Gastrocnemius medialis (tissue), 4 donors: Measurements from ENCODE around the gene GARIN3. TPM values are rescaled to one million over a fixed set of nuclear protein-coding genes. Genes with fewer than 3 reads are reported as not detected.

Experiments
- ATAC-seq, 2 donors: fragments of 150-250 bp; one replicate each; pipeline ENCODE4 v1.9.1; 2016
- DNase-seq, 2 donors: peaks; one replicate each; pipeline ENCODE4 v3.0.0-alpha.2; 2019
- H3K27ac ChIP-seq, 4 donors: fragments of 200-600 bp; sonication (generic); 1 replicate in 1 of 4; 2 replicates in 3 of 4; pipeline ENCODE4 v1.5.1; 2016 to 2018; ENCODE audit warnings: mild to moderate bottlenecking in 2 of 4, moderate library complexity in 1 of 4
- H3K27me3 ChIP-seq, 3 donors: fragments of 200-600 bp; sonication (generic) in 2 of 3; 1 replicate in 1 of 3; 2 replicates in 2 of 3; pipeline versions ENCODE4 v1.5.1 to v1.6.0; 2016 to 2019; ENCODE audit warnings: mild to moderate bottlenecking in 1 of 3, moderate library complexity in 1 of 3
- H3K36me3 ChIP-seq, 2 donors: fragments of 200-600 bp; sonication (generic) in 1 of 2; one replicate each; pipeline ENCODE4 v1.5.1; 2017 to 2018
- H3K4me1 ChIP-seq, 2 donors: fragments of 200-600 bp; sonication (generic) in 1 of 2; one replicate each; pipeline ENCODE4 v1.5.1; 2016 to 2017; ENCODE audit warnings: mild to moderate bottlenecking in 2 of 2
- H3K4me3 ChIP-seq, 4 donors: fragments of 200-600 bp; sonication (generic) in 3 of 4; 1 replicate in 1 of 4; 2 replicates in 3 of 4; pipeline ENCODE4 v1.5.1; 2016 to 2019; ENCODE audit warnings: mild to moderate bottlenecking in 2 of 4
- H3K9me3 ChIP-seq, 3 donors: fragments of 200-600 bp; sonication (generic) in 2 of 3; 1 replicate in 1 of 3; 2 replicates in 2 of 3; pipeline ENCODE4 v1.5.1; 2016 to 2019
- POLR2A ChIP-seq, 2 donors: fragments of 450-650 bp; IDR thresholded peaks; one replicate each; pipeline ENCODE4 v1.6.1; 2017; ENCODE audit warnings: antibody characterized with exemption in 2 of 2, mild to moderate bottlenecking in 2 of 2, moderate library complexity in 2 of 2
- in situ Hi-C, 4 donors: fragments of 200-750 bp; cut with MboI; loops; one replicate each; pipeline versions ENCODE4 v1.15.0 to v1.8.0; 2017; ENCODE audit warnings: low sequenced_read_pairs in 4 of 4
- intact Hi-C: fragments of 100-400 bp; cut with DNase I; formaldehyde crosslinking; loops from one replicate; pipeline ENCODE4 v1.15.1; 2023; ENCODE audit warnings: low total_unique reads
- total RNA-seq, 4 donors: library from RNA; depleted of rRNA; stranded (reverse); fragments of >200 nt; gene quantifications; one replicate each; pipeline versions ENCODE4 v1.1.0 to v1.2.3, GENCODE V29; 2016
- TF ChIP-seq, protein P1 (sequence below), 5 experiments: fragments of 450-650 bp in 3 of 5; fragments of 200-600 bp in 2 of 5; sonication (generic) in 2 of 5; IDR thresholded peaks in 4 of 5; conservative IDR thresholded peaks in 1 of 5; 1 replicate in 4 of 5; 2 replicates in 1 of 5; pipeline ENCODE4 v1.5.1; 2016 to 2019; ENCODE audit warnings: antibody characterized with exemption in 5 of 5, mild to moderate bottlenecking in 3 of 5, moderate library complexity in 3 of 5

The GARIN3 gene
- total RNA-seq, 4 donors from 2014 or later = not detected

DNA sequence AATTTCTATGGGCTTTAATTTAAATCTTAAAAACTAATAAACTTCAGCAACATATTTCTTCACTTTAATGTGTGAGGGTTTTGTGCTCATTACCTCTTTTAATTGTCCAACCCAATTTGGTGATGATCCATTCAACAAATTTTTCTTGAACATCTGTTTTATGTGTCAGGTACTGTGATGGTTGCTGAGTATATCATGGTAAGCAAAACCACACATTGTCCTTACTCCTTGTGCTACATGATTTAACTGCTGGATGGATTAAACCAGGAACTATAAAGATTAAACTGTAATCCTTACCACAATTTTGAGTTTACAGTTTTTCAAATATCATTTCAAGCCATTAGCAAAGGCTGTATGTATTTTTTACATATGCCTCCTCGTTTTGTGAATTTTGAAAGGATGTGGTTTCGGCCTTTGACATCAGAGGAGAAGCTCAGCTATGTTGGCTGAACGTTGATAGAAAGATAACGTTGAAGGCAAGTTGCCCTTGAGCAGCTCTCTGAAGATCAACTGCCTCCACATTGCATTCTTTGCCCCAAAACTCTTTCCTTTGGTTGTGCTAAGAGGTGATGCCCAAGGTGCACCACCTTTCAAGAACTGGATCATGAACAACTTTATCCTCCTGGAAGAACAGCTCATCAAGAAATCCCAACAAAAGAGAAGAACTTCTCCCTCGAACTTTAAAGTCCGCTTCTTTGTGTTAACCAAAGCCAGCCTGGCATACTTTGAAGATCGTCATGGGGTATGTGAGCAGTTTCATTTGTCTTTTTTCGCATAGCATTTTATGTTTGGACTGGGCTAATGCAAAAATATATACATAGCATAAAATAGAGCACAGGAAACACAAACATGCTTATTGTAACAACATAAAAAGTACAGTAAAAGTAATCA, 14.6 kb upstream of the GARIN3 start, which contains the start of gene ITK:
Gene ITK, plus strand, starts transcription at position 467 of the 891 bp plus-strand sequence. Its CDS starts 138 bp downstream, at position 605.
- TF ChIP-seq, protein P1, sequence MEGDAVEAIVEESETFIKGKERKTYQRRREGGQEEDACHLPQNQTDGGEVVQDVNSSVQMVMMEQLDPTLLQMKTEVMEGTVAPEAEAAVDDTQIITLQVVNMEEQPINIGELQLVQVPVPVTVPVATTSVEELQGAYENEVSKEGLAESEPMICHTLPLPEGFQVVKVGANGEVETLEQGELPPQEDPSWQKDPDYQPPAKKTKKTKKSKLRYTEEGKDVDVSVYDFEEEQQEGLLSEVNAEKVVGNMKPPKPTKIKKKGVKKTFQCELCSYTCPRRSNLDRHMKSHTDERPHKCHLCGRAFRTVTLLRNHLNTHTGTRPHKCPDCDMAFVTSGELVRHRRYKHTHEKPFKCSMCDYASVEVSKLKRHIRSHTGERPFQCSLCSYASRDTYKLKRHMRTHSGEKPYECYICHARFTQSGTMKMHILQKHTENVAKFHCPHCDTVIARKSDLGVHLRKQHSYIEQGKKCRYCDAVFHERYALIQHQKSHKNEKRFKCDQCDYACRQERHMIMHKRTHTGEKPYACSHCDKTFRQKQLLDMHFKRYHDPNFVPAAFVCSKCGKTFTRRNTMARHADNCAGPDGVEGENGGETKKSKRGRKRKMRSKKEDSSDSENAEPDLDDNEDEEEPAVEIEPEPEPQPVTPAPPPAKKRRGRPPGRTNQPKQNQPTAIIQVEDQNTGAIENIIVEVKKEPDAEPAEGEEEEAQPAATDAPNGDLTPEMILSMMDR (IDR thresholded peaks at IDR 0.05 in 4 of 5, conservative IDR thresholded peaks at IDR 0.05 in 1 of 5) = no peak
- no peak for TF ChIP-seq POLR2A (IDR thresholded peaks at IDR 0.05)
- Histone ChIP-seq H3K27me3 (peaks cover 0 to 2% (median 2%) of the 10 kb centered on the region in 3 donors), H3K9me3 (no peaks in the 10 kb centered on the region), H3K36me3 (no peaks in the 10 kb centered on the region), H3K27ac (no peak within 1 kb of the TSS), H3K4me3 (no peak within 1 kb of the TSS), H3K4me1 (no peaks in the 10 kb centered on the region)
- intact Hi-C loops (no loop called here), in situ Hi-C loops (no loop called here)
- DNase-seq = no peak
- no peak for ATAC-seq

DNA sequence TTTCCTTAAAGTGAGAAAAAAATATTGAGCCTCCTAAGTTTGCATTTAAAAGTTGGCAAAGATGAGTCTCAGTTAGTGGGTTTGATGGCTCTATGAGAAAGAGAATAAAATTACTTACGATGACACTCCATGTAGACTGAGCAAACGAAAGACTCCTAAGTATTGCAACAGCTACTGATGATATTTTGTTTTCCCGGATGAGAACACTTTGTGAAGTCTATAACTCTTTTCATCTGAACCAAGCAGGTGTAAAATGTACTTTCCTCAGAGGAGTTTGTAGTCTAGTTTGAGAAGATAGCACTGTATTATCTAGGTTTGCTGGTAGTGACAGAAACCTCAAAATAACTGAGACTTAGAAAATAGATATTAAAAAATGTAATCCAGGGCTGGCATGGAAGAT, 12.9 kb upstream of the GARIN3 start:
- intact Hi-C loops = no loop called here
- Histone ChIP-seq H3K9me3 (no peaks in the 10 kb centered on the region), H3K36me3 (no peaks in the 10 kb centered on the region), H3K27ac (no peak overlapping the region), H3K4me1 (no peaks in the 10 kb centered on the region), H3K27me3 (peaks cover 0 to 2% (median 0%) of the 10 kb centered on the region in 3 donors), H3K4me3 (no peak overlapping the region)
- DNase-seq (no peak), ATAC-seq (no peak)
- TF ChIP-seq, protein P1 (IDR thresholded peaks at IDR 0.05 in 4 of 5, conservative IDR thresholded peaks at IDR 0.05 in 1 of 5) = no peak
- no peak for TF ChIP-seq POLR2A (IDR thresholded peaks at IDR 0.05)
- in situ Hi-C loops = no loop called here

DNA sequence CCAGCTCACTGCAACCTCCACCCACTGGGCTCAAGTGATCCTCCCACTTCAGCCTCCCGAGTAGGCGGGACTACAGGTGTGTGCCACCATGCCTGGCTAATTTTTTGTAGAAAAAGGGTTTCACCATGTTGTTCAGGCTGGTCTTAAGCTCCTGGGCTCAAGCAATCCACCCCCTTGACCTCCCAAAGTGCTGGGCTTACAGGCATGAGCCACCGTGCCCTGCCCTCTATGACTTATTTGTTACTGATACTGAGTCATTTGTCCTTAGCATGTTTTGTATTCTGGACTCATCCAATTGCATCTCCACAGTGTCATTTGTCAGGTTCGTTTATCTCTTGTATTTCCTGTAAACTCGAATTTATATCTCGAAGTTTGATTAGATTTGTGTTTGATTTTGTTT, 11.9 kb upstream of the GARIN3 start:
- in situ Hi-C loops (no loop called here), intact Hi-C loops (no loop called here)
- no peak for DNase-seq
- Histone ChIP-seq H3K4me3 (no peak overlapping the region), H3K4me1 (no peaks in the 10 kb centered on the region), H3K36me3 (no peaks in the 10 kb centered on the region), H3K27ac (no peak overlapping the region), H3K27me3 (peaks cover 0 to 2% (median 0%) of the 10 kb centered on the region in 3 donors), H3K9me3 (no peaks in the 10 kb centered on the region)
- no peak for TF ChIP-seq POLR2A (IDR thresholded peaks at IDR 0.05)
- TF ChIP-seq, protein P1 (IDR thresholded peaks at IDR 0.05 in 4 of 5, conservative IDR thresholded peaks at IDR 0.05 in 1 of 5) = no peak
- no peak for ATAC-seq

DNA sequence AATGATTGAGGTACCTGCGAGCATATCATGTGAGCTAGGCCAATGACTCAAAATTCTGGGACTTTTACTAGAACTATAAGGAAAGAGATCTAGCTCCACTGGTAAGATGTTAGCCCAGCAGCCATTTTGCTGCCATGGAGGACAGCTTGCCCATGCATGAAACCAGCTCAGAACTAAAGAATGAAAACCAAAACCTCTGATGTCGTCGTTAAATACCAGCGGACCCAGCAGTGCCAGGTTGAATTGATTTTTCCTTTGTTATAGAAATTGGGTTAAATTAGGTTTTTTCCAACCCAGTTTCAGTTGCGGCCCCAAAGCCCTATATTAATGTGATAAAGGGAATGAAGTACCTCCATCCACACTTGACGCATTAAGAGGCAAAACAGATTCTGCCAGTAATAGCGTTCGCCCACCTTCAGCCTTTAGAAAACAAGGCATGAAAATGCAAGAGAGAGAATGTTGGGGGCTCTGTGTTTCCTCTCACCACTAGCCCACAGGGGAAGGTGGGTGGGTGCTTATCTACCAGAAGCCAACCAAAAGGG, 9.1 kb upstream of the GARIN3 start:
- intact Hi-C loops (no loop called here), in situ Hi-C loops (no loop called here)
- no peaks in the 10 kb centered on the region for H3K4me1 ChIP-seq
- DNase-seq = no peak
- no peak overlapping the region for H3K27ac ChIP-seq
- ATAC-seq = no peak
- no peak overlapping the region for H3K4me3 ChIP-seq
- TF ChIP-seq POLR2A (IDR thresholded peaks at IDR 0.05) = no peak
- TF ChIP-seq, protein P1 (IDR thresholded peaks at IDR 0.05 in 4 of 5, conservative IDR thresholded peaks at IDR 0.05 in 1 of 5) = no peak
- peaks cover 0 to 2% (median 0%) of the 10 kb centered on the region in 3 donors for H3K27me3 ChIP-seq
- no peaks in the 10 kb centered on the region for H3K36me3 ChIP-seq
- no peaks in the 10 kb centered on the region for H3K9me3 ChIP-seq
